Measurements from ENCODE around the gene SNAPC4.

SNAPC4 gene

GRCh38 chr9:136438548-136439480 lies 38.8 kb upstream of the SNAPC4 start:
- TF ChIP-seq GATA3 (IDR thresholded peaks at IDR 0.05; ENCODE audit: low read depth, low read length) = no peak
- no peak; the same call in 1 of the 2 replicates for TF ChIP-seq GATA2 (IDR thresholded peaks at IDR 0.05; ENCODE audit: low read depth, low read length)

- no peak for TF ChIP-seq GATA3 (IDR thresholded peaks at IDR 0.05; ENCODE audit: low read depth, low read length)
- TF ChIP-seq GATA2 (IDR thresholded peaks at IDR 0.05; ENCODE audit: low read depth, low read length) = no peak
These were observed 38.0 kb upstream of the SNAPC4 start for GRCh38 chr9:136437839-136438547.

GRCh38 chr9:136437430-136437829 lies 37.5 kb upstream of the SNAPC4 start:
- TF ChIP-seq GATA2 (IDR thresholded peaks at IDR 0.05; ENCODE audit: low read depth, low read length) (no peak), GATA3 (IDR thresholded peaks at IDR 0.05; ENCODE audit: low read depth, low read length) (no peak)

- TF ChIP-seq GATA3 (IDR thresholded peaks at IDR 0.05; ENCODE audit: low read depth, low read length) (no peak), GATA2 (IDR thresholded peaks at IDR 0.05; ENCODE audit: low read depth, low read length) (no peak)
These were observed 36.2 kb upstream of the SNAPC4 start for GRCh38 chr9:136436055-136436634.

- TF ChIP-seq GATA2 (IDR thresholded peaks at IDR 0.05; ENCODE audit: low read depth, low read length) = no peak
- no peak for TF ChIP-seq GATA3 (IDR thresholded peaks at IDR 0.05; ENCODE audit: low read depth, low read length)
These were observed 34.7 kb upstream of the SNAPC4 start for GRCh38 chr9:136434580-136435169.

- TF ChIP-seq GATA2 (IDR thresholded peaks at IDR 0.05; ENCODE audit: low read depth, low read length) (no peak), GATA3 (IDR thresholded peaks at IDR 0.05; ENCODE audit: low read depth, low read length) (no peak)
These were observed 34.0 kb upstream of the SNAPC4 start for GRCh38 chr9:136433849-136434579.

GRCh38 chr9:136433043-136433715 lies 33.2 kb upstream of the SNAPC4 start:
- TF ChIP-seq GATA3 (IDR thresholded peaks at IDR 0.05; ENCODE audit: low read depth, low read length) = no peak
- no peak for TF ChIP-seq GATA2 (IDR thresholded peaks at IDR 0.05; ENCODE audit: low read depth, low read length)

- TF ChIP-seq GATA3 (IDR thresholded peaks at IDR 0.05; ENCODE audit: low read depth, low read length) (no peak), GATA2 (IDR thresholded peaks at IDR 0.05; ENCODE audit: low read depth, low read length) (no peak)
These were observed 32.6 kb upstream of the SNAPC4 start for GRCh38 chr9:136432591-136432990.

- TF ChIP-seq GATA3 (IDR thresholded peaks at IDR 0.05; ENCODE audit: low read depth, low read length) (no peak), GATA2 (IDR thresholded peaks at IDR 0.05; ENCODE audit: low read depth, low read length) (no peak)
These were observed 31.9 kb upstream of the SNAPC4 start for GRCh38 chr9:136431782-136432350.

GRCh38 chr9:136430588-136431234 lies 30.7 kb upstream of the SNAPC4 start:
- TF ChIP-seq GATA2 (IDR thresholded peaks at IDR 0.05; ENCODE audit: low read depth, low read length) (no peak), GATA3 (IDR thresholded peaks at IDR 0.05; ENCODE audit: low read depth, low read length) (no peak)

GRCh38 chr9:136429683-136430491 lies 29.9 kb upstream of the SNAPC4 start:
- TF ChIP-seq GATA3 (IDR thresholded peaks at IDR 0.05; ENCODE audit: low read depth, low read length) (no peak), GATA2 (IDR thresholded peaks at IDR 0.05; ENCODE audit: low read depth, low read length) (no peak)
